ENCODE results near the gene SPRN.
"Not testable (repeated sequence)": the region's sequence is repeated elsewhere in the genome, so short reads cannot be mapped to it uniquely, and the experiment has no call there.

GRCh38 chr10:133414401-133414800 is 10.0 kb downstream of the SPRN start:
- TF ChIP-seq CTCF (conservative IDR thresholded peaks at IDR 0.05); EZH2 (IDR thresholded peaks at IDR 0.05; ENCODE audit: low read depth): not testable (repeated sequence)

Data from PC-9 (cell line).